Astrocyte of the cerebellum (primary cell): Measurements from ENCODE around the gene ADSL.

Source experiments
- DNase-seq: peaks from one replicate; pipeline ENCODE4 v3.0.0-alpha.2; 2011; ENCODE audit warnings: low read depth
- H3K4me3 ChIP-seq: 2 replicates; pipeline ENCODE4 v1.5.1; 2011; ENCODE audit warnings: mild to moderate bottlenecking, low read depth, low read length, moderate library complexity
- CTCF ChIP-seq: IDR thresholded peaks from 2 replicates; pipeline ENCODE4 v1.5.1; 2012; ENCODE audit warnings: low read length, low read depth, moderate library complexity, mild to moderate bottlenecking; ENCODE audit errors: missing control alignments
- in situ Hi-C: cut with HindIII; loops from 2 replicates; pipeline ENCODE4 v1.10.0; 2017; ENCODE audit warnings: low sequenced_read_pairs

ADSL gene

GRCh38 chr22:40320687-40321086 lies 25.6 kb upstream of the ADSL start:
- TF ChIP-seq CTCF = no peak
- in situ Hi-C loops = no loop called here
- DNase-seq = no peak

GRCh38 chr22:40322021-40322420 lies 24.3 kb upstream of the ADSL start:
- no peak for DNase-seq
- in situ Hi-C loops = no loop called here
- TF ChIP-seq CTCF = no peak
- H3K4me3 ChIP-seq = no peak overlapping the region

More at GRCh38 chr22:40320687-40321086, 25.6 kb upstream of the ADSL start:
- H3K4me3 ChIP-seq = no peak overlapping the region

GRCh38 chr22:40322818-40323447 lies 23.4 kb upstream of the ADSL start:
- no peak overlapping the region for H3K4me3 ChIP-seq
- in situ Hi-C loops = no loop called here
- DNase-seq = no peak
- TF ChIP-seq CTCF = no peak

- in situ Hi-C loops = no loop called here
- H3K4me3 ChIP-seq = no peak overlapping the region
- no peak for TF ChIP-seq CTCF
- no peak for DNase-seq
Observed at GRCh38 chr22:40323681-40324171, 22.6 kb upstream of the ADSL start.

- DNase-seq = no peak
- no peak overlapping the region for H3K4me3 ChIP-seq
- in situ Hi-C loops = loop anchor here (5.0 kb wide), 1 partner anchor 32 kb away; no protein-coding TSS in a partner anchor
Observed at GRCh38 chr22:40324468-40325305, 21.6 kb upstream of the ADSL start.

GRCh38 chr22:40325315-40325714 lies 21.0 kb upstream of the ADSL start:
- no peak for TF ChIP-seq CTCF
- no peak overlapping the region for H3K4me3 ChIP-seq
- no peak for DNase-seq
- in situ Hi-C loops = loop anchor here (5.0 kb wide), 1 partner anchor 33 kb away; no protein-coding TSS in a partner anchor

More at GRCh38 chr22:40324468-40325305, 21.6 kb upstream of the ADSL start:
- TF ChIP-seq CTCF = no peak
